Body of pancreas (tissue), 4 donors: ENCODE measurements around the gene UHRF2.

Experiments
- CTCF ChIP-seq, 7 experiments: fragments of 450-650 bp in 4 of 7; fragments of 200-600 bp in 3 of 7; sonication (generic) in 3 of 7; IDR thresholded peaks; one replicate each; pipeline ENCODE4 v1.5.1; 2016 to 2019; ENCODE audit warnings: antibody characterized with exemption in 7 of 7
- POLR2A ChIP-seq, 3 donors: fragments of 450-650 bp; IDR thresholded peaks; one replicate each; pipeline ENCODE4 v1.6.1; 2016; ENCODE audit warnings: antibody characterized with exemption in 3 of 3, mild to moderate bottlenecking in 2 of 3

GRCh38 chr9:6460189-6460768 lies 47.3 kb downstream of the UHRF2 start:
- TF ChIP-seq CTCF (IDR thresholded peaks at IDR 0.05) (no peak), POLR2A (IDR thresholded peaks at IDR 0.05) (no peak)
